ENCODE measurements around the gene KRTAP9-7.
"Not testable (repeated sequence)": the region's sequence is repeated elsewhere in the genome, so short reads cannot be mapped to it uniquely, and the experiment has no call there.

KRTAP9-7 gene

DNA sequence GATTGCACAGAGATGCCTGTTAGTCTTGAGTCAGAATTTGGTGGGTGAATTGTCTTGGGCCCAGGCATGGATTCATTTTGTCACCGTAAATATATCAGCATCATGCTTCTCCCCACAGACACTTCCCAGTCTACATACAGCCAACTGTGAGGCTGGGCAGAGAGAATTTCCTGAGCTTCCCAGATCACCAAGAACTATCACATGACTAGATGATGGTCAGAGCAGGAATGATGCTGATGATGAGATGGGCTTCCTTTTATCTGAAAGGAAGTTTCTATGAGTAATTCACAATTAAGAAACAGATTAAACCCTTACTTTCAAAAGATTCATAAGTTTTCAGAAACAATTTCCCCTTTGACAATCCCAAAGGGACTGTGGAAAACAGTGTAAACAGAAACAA is 20.6 kb upstream of the KRTAP9-7 start:
- H3K9ac ChIP-seq (ENCODE audit: low read depth, low read length), result no peak overlapping the region
- no peak overlapping the region for H3K4me3 ChIP-seq (ENCODE audit: low read length)
- no peaks in the 10 kb centered on the region for H3K9me3 ChIP-seq (ENCODE audit: insufficient read depth, low read depth, low read length)
- H3K27me3 ChIP-seq (ENCODE audit: insufficient read depth, low read length), result peaks cover 3% of the 10 kb centered on the region; the same call in 1 of the 2 replicates
- no peak overlapping the region for H3K27ac ChIP-seq (ENCODE audit: low read length)
- no peaks in the 10 kb centered on the region for H3K36me3 ChIP-seq (ENCODE audit: insufficient read depth, low read depth, low read length)
- no peaks in the 10 kb centered on the region for H3K4me1 ChIP-seq (ENCODE audit: insufficient read depth, low read length)

DNA sequence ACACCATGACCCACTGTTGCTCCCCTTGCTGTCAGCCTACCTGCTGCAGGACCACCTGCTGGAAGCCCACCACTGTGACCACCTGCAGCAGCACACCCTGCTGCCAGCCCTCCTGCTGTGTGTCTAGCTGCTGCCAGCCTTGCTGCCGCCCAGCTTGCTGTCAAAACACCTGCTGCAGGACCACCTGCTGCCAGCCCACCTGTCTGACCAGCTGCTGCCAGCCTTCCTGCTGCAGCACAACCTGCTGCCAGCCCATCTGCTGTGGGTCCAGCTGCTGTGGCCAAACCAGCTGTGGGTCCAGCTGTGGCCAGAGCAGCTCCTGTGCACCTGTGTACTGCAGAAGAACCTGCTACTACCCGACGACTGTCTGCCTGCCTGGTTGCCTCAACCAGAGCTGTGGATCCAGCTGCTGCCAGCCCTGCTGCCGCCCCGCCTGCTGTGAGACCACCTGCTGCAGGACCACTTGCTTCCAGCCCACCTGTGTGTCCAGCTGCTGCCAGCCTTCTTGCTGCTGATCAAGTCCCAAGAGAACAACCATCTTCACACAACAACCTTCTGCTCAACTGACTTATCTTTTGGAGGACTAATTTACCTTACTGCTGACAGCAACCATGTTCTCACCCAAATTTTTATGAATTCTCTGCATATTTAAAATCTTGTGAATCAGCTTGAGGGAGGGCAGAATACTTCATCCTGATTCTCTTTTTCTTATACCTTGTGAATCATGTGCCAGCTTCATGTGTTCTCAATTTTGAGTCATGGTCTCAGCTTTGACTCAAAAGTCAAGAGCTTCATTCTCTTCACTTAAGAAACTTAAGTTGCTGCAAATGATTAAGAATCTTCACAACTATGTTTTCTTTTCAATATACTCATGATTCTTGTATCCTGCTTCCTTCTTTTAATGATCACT is 19.9 kb upstream of the KRTAP9-7 start, which contains the start of gene KRTAP9-9:
TSS of gene KRTAP9-9 (plus strand) at position 4 of the 910 bp plus-strand sequence.
- H3K4me1 ChIP-seq (ENCODE audit: insufficient read depth, low read length); H3K36me3 ChIP-seq (ENCODE audit: insufficient read depth, low read depth, low read length); H3K9ac ChIP-seq (ENCODE audit: low read depth, low read length); H3K4me3 ChIP-seq (ENCODE audit: low read length); H3K27ac ChIP-seq (ENCODE audit: low read length); H3K27me3 ChIP-seq (ENCODE audit: insufficient read depth, low read length); H3K9me3 ChIP-seq (ENCODE audit: insufficient read depth, low read depth, low read length): not testable (repeated sequence)

DNA sequence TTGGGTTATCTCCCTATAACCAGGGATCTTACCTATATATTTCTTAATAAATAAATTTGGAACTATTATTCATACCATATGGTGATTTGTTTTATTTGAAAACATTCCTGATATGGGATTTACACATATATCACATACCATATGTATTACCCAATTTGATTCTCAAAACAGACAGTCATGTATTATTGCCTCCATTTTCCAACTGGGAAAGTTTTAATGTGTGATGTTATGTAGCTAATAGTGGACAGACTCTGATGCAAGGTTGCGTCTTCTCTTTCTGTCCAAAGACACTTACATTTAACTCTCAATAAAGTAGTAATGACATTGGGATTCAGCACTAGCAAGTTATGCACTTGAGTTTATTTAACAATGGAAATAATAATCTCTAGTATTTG is 19.2 kb upstream of the KRTAP9-7 start:
- no peaks in the 10 kb centered on the region for H3K36me3 ChIP-seq (ENCODE audit: insufficient read depth, low read depth, low read length)
- H3K4me3 ChIP-seq (ENCODE audit: low read length), result no peak overlapping the region
- no peaks in the 10 kb centered on the region for H3K4me1 ChIP-seq (ENCODE audit: insufficient read depth, low read length)
- H3K27me3 ChIP-seq (ENCODE audit: insufficient read depth, low read length), result peaks cover 3% of the 10 kb centered on the region; the same call in 1 of the 2 replicates
- no peak overlapping the region for H3K9ac ChIP-seq (ENCODE audit: low read depth, low read length)
- H3K9me3 ChIP-seq (ENCODE audit: insufficient read depth, low read depth, low read length), result no peaks in the 10 kb centered on the region
- H3K27ac ChIP-seq (ENCODE audit: low read length), result no peak overlapping the region

DNA sequence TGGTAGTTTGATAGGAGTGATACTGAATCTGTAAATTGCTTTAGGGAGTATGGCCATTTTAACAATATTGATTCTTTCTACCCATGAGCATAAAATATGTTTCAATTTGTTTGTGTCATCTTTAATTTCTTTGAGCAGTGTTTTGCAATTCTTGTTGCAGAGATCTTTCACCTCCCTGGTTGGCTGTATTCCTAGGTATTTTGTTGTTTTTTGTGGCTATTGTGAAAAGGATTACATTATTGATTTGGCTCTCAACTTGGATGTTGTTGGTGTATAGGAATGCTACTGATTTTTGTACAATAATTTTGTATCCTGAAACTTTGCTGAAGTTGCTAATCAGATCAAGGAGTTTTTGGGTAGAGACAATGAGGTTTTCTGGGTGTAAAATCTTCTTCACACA is 17.1 kb upstream of the KRTAP9-7 start:
- H3K27ac ChIP-seq (ENCODE audit: low read length), result no peak overlapping the region
- peaks cover 3% of the 10 kb centered on the region; the same call in 1 of the 2 replicates for H3K27me3 ChIP-seq (ENCODE audit: insufficient read depth, low read length)
- no peaks in the 10 kb centered on the region for H3K36me3 ChIP-seq (ENCODE audit: insufficient read depth, low read depth, low read length)
- H3K4me1 ChIP-seq (ENCODE audit: insufficient read depth, low read length), result no peaks in the 10 kb centered on the region
- H3K4me3 ChIP-seq (ENCODE audit: low read length), result no peak overlapping the region
- no peaks in the 10 kb centered on the region for H3K9me3 ChIP-seq (ENCODE audit: insufficient read depth, low read depth, low read length)
- no peak overlapping the region for H3K9ac ChIP-seq (ENCODE audit: low read depth, low read length)

GRCh38 chr17:41263212-41263611 is 12.3 kb upstream of the KRTAP9-7 start:
- no peaks in the 10 kb centered on the region for H3K36me3 ChIP-seq (ENCODE audit: insufficient read depth, low read depth, low read length)
- H3K27me3 ChIP-seq (ENCODE audit: insufficient read depth, low read length), result no peaks in the 10 kb centered on the region; the same call in 1 of the 2 replicates
- no peak overlapping the region for H3K4me3 ChIP-seq (ENCODE audit: low read length)
- no peak overlapping the region for H3K27ac ChIP-seq (ENCODE audit: low read length)
- H3K9ac ChIP-seq (ENCODE audit: low read depth, low read length), result no peak overlapping the region
- no peaks in the 10 kb centered on the region for H3K9me3 ChIP-seq (ENCODE audit: insufficient read depth, low read depth, low read length)
- H3K4me1 ChIP-seq (ENCODE audit: insufficient read depth, low read length), result no peaks in the 10 kb centered on the region

GRCh38 chr17:41264599-41264998 is 10.9 kb upstream of the KRTAP9-7 start:
- Histone ChIP-seq H3K27ac (ENCODE audit: low read length) (no peak overlapping the region), H3K36me3 (ENCODE audit: insufficient read depth, low read depth, low read length) (no peaks in the 10 kb centered on the region), H3K9me3 (ENCODE audit: insufficient read depth, low read depth, low read length) (no peaks in the 10 kb centered on the region), H3K4me3 (ENCODE audit: low read length) (no peak overlapping the region), H3K9ac (ENCODE audit: low read depth, low read length) (no peak overlapping the region), H3K27me3 (ENCODE audit: insufficient read depth, low read length) (no peaks in the 10 kb centered on the region; the same call in 1 of the 2 replicates), H3K4me1 (ENCODE audit: insufficient read depth, low read length) (no peaks in the 10 kb centered on the region)

- Histone ChIP-seq H3K4me3 (ENCODE audit: low read length) (no peak within 1 kb of the TSS), H3K36me3 (ENCODE audit: insufficient read depth, low read depth, low read length) (no peaks in the 10 kb centered on the region), H3K9ac (ENCODE audit: low read depth, low read length) (no peak within 1 kb of the TSS), H3K4me1 (ENCODE audit: insufficient read depth, low read length) (no peaks in the 10 kb centered on the region), H3K27me3 (ENCODE audit: insufficient read depth, low read length) (no peaks in the 10 kb centered on the region; the same call in 1 of the 2 replicates), H3K27ac (ENCODE audit: low read length) (no peak within 1 kb of the TSS), H3K9me3 (ENCODE audit: insufficient read depth, low read depth, low read length) (no peaks in the 10 kb centered on the region)
These were observed 10.4 kb upstream of the KRTAP9-7 start, which contains the start of gene KRTAP9-6 for GRCh38 chr17:41265078-41265477. TSS of gene KRTAP9-6 (plus strand) at chr17:41265378. CDS start at chr17:41265378, 0 bp downstream.

DNA sequence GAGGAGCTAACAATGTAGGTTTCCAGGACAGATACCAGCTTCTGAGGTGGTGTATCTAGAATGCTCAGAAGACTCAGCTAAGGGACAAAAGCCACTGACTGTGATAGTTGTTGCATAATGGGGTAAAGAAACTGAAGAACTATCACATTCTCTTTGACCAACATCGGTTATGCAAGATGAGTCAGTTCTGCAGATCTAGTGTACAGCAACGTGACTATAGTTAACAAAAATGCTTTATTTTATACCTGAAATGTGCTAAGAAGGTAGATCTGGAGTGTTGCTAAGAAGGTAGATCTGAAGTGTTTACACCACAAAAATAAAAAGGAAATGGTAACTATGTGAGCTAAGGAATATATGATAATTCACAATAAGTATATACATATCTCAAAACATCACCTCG is 7.8 kb upstream of the KRTAP9-7 start:
- Histone ChIP-seq H3K4me3 (ENCODE audit: low read length) (no peak overlapping the region), H3K27ac (ENCODE audit: low read length) (no peak overlapping the region), H3K36me3 (ENCODE audit: insufficient read depth, low read depth, low read length) (no peaks in the 10 kb centered on the region)

GRCh38 chr17:41271323-41271722 is 4.2 kb upstream of the KRTAP9-7 start:
- not testable (repeated sequence) for H3K9me3 ChIP-seq (ENCODE audit: insufficient read depth, low read depth, low read length); H3K27me3 ChIP-seq (ENCODE audit: insufficient read depth, low read length); H3K9ac ChIP-seq (ENCODE audit: low read depth, low read length); H3K27ac ChIP-seq (ENCODE audit: low read length); H3K4me1 ChIP-seq (ENCODE audit: insufficient read depth, low read length); H3K36me3 ChIP-seq (ENCODE audit: insufficient read depth, low read depth, low read length); H3K4me3 ChIP-seq (ENCODE audit: low read length)

More for the DNA sequence above, 7.8 kb upstream of the KRTAP9-7 start:
- Histone ChIP-seq H3K9me3 (ENCODE audit: insufficient read depth, low read depth, low read length) (no peaks in the 10 kb centered on the region), H3K27me3 (ENCODE audit: insufficient read depth, low read length) (no peaks in the 10 kb centered on the region; the same call in 1 of the 2 replicates), H3K9ac (ENCODE audit: low read depth, low read length) (no peak overlapping the region), H3K4me1 (ENCODE audit: insufficient read depth, low read length) (no peaks in the 10 kb centered on the region)

DNA sequence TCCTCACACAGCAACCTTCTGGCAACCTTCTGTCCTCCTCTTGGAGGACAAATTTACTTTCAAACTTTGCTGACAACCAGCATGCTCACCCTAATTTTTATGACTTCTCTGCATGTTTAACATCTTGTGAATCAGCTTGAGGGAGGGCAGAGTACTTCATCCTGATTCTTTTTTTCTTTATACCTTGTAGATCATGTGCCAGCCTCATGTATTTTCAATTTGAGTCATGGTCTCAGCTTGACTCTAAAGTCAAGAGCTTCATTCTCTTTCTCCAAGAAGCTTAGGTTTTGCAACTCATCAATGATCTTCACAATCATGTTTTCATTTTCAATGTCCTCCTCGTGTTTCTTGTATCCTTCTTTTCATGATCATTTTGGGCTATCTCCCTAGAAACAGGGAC is 3.6 kb upstream of the KRTAP9-7 start:
- Histone ChIP-seq H3K9me3 (ENCODE audit: insufficient read depth, low read depth, low read length) (no peaks in the 10 kb centered on the region), H3K36me3 (ENCODE audit: insufficient read depth, low read depth, low read length) (no peaks in the 10 kb centered on the region), H3K9ac (ENCODE audit: low read depth, low read length) (no peak overlapping the region), H3K27me3 (ENCODE audit: insufficient read depth, low read length) (no peaks in the 10 kb centered on the region), H3K4me3 (ENCODE audit: low read length) (no peak overlapping the region), H3K4me1 (ENCODE audit: insufficient read depth, low read length) (no peaks in the 10 kb centered on the region), H3K27ac (ENCODE audit: low read length) (no peak overlapping the region)

- no peaks in the 10 kb centered on the region for H3K9me3 ChIP-seq (ENCODE audit: insufficient read depth, low read depth, low read length)
- H3K9ac ChIP-seq (ENCODE audit: low read depth, low read length), result no peak overlapping the region
- no peaks in the 10 kb centered on the region for H3K27me3 ChIP-seq (ENCODE audit: insufficient read depth, low read length)
- no peak overlapping the region for H3K4me3 ChIP-seq (ENCODE audit: low read length)
- no peak overlapping the region for H3K27ac ChIP-seq (ENCODE audit: low read length)
- H3K4me1 ChIP-seq (ENCODE audit: insufficient read depth, low read length), result no peaks in the 10 kb centered on the region
- no peaks in the 10 kb centered on the region for H3K36me3 ChIP-seq (ENCODE audit: insufficient read depth, low read depth, low read length)
These were observed 2.9 kb downstream of the KRTAP9-7 start for GRCh38 chr17:41278176-41278955.
